Activated T-cell treated with anti-CD3 and anti-CD28 coated beads, Interleukin-2, amount 50 U/mL, for 4 hours (primary cell): ENCODE measurements around the gene SDSL. TPM values are rescaled to one million over a fixed set of nuclear protein-coding genes. Genes with fewer than 3 reads are reported as not detected.

Experiments
- ATAC-seq, 2 donors: fragments of 200-7000 bp; cut with Tn5 transposase; one replicate each; pipeline ENCODE4 v1.10.0; 2021
- DNase-seq: peaks from one replicate; pipeline ENCODE4 v3.0.0-alpha.2; 2020
- H3K27me3 Mint-ChIP-seq: one replicate; pipeline ENCODE4 v1.8.0; 2021; ENCODE audit warnings: low read depth, mixed read lengths
- H3K36me3 Mint-ChIP-seq: one replicate; pipeline ENCODE4 v1.8.0; 2022; ENCODE audit warnings: mixed read lengths; ENCODE audit not compliant: insufficient read depth
- H3K4me1 Mint-ChIP-seq: one replicate; pipeline ENCODE4 v1.8.0; 2021; ENCODE audit warnings: low read depth, mixed read lengths
- H3K4me3 Mint-ChIP-seq: one replicate; pipeline ENCODE4 v1.8.0; 2021; ENCODE audit warnings: mild to moderate bottlenecking, moderate library complexity, mixed read lengths
- H3K9me3 Mint-ChIP-seq: one replicate; pipeline ENCODE4 v1.8.0; 2021; ENCODE audit warnings: mixed read lengths
- total RNA-seq, 3 donors: library from RNA; stranded (reverse); gene quantifications; one replicate each; pipeline ENCODE4 v1.2.1, GENCODE V29; 2021

Gene SDSL
- total RNA-seq, 3 donors from 2014 or later, result 0.46 TPM; not detected in 2

- no peaks in the 10 kb centered on the region for H3K36me3 Mint-ChIP-seq
- H3K4me1 Mint-ChIP-seq, result no peaks in the 10 kb centered on the region
- H3K27me3 Mint-ChIP-seq, result peaks cover 19% of the 10 kb centered on the region
- DNase-seq, result no peak
- H3K9me3 Mint-ChIP-seq, result no peaks in the 10 kb centered on the region
- H3K4me3 Mint-ChIP-seq, result no peak overlapping the region
- no peak for ATAC-seq
Observed at GRCh38 chr12:113424456-113424855, 2.3 kb downstream of the SDSL start.

GRCh38 chr12:113424915-113425823 lies 3.0 kb downstream of the SDSL start:
- Mint-ChIP-seq H3K4me3 (no peak overlapping the region), H3K9me3 (no peaks in the 10 kb centered on the region), H3K36me3 (no peaks in the 10 kb centered on the region), H3K27me3 (peaks cover 22% of the 10 kb centered on the region), H3K4me1 (no peaks in the 10 kb centered on the region)
- ATAC-seq (peak; percentile 43 to 46), DNase-seq (peak; percentile 41)

GRCh38 chr12:113425960-113426453 lies 3.8 kb downstream of the SDSL start:
- Mint-ChIP-seq H3K36me3 (no peaks in the 10 kb centered on the region), H3K27me3 (peaks cover 29% of the 10 kb centered on the region), H3K4me1 (no peaks in the 10 kb centered on the region), H3K4me3 (no peak overlapping the region), H3K9me3 (no peaks in the 10 kb centered on the region)
- ATAC-seq (no peak), DNase-seq (no peak)

- no peak for DNase-seq
- ATAC-seq, result no peak
- Mint-ChIP-seq H3K4me3 (no peak overlapping the region), H3K27me3 (peaks cover 31% of the 10 kb centered on the region), H3K36me3 (no peaks in the 10 kb centered on the region), H3K9me3 (no peaks in the 10 kb centered on the region), H3K4me1 (no peaks in the 10 kb centered on the region)
Observed at GRCh38 chr12:113427882-113428281, 5.7 kb downstream of the SDSL start.

GRCh38 chr12:113428482-113428881 lies 6.3 kb downstream of the SDSL start:
- Mint-ChIP-seq H3K27me3 (peaks cover 33% of the 10 kb centered on the region), H3K4me3 (no peak overlapping the region), H3K4me1 (no peaks in the 10 kb centered on the region), H3K36me3 (no peaks in the 10 kb centered on the region), H3K9me3 (no peaks in the 10 kb centered on the region)
- DNase-seq, result no peak
- no peak for ATAC-seq

- ATAC-seq (no peak), DNase-seq (no peak)
- H3K4me3 Mint-ChIP-seq, result no peak overlapping the region
- peaks cover 21% of the 10 kb centered on the region for H3K27me3 Mint-ChIP-seq
- no peaks in the 10 kb centered on the region for H3K4me1 Mint-ChIP-seq
- H3K36me3 Mint-ChIP-seq, result no peaks in the 10 kb centered on the region
- no peaks in the 10 kb centered on the region for H3K9me3 Mint-ChIP-seq
Observed at GRCh38 chr12:113432986-113433385, 10.8 kb downstream of the SDSL start.

- no peak overlapping the region for H3K4me3 Mint-ChIP-seq
- no peaks in the 10 kb centered on the region for H3K36me3 Mint-ChIP-seq
- H3K4me1 Mint-ChIP-seq, result no peaks in the 10 kb centered on the region
- DNase-seq, result no peak
- no peaks in the 10 kb centered on the region for H3K9me3 Mint-ChIP-seq
- H3K27me3 Mint-ChIP-seq, result peaks cover 18% of the 10 kb centered on the region
- ATAC-seq, result no peak
Observed at GRCh38 chr12:113435367-113435766, 13.2 kb downstream of the SDSL start.

- H3K27me3 Mint-ChIP-seq, result peaks cover 18% of the 10 kb centered on the region
- ATAC-seq (no peak), DNase-seq (no peak)
- H3K4me1 Mint-ChIP-seq, result no peaks in the 10 kb centered on the region
- no peak overlapping the region for H3K4me3 Mint-ChIP-seq
- H3K36me3 Mint-ChIP-seq, result no peaks in the 10 kb centered on the region
- H3K9me3 Mint-ChIP-seq, result no peaks in the 10 kb centered on the region
Observed at GRCh38 chr12:113436586-113436985, 14.4 kb downstream of the SDSL start.

GRCh38 chr12:113436993-113437728 lies 15.0 kb downstream of the SDSL start:
- Mint-ChIP-seq H3K9me3 (no peaks in the 10 kb centered on the region), H3K27me3 (peaks cover 20% of the 10 kb centered on the region), H3K4me3 (no peak overlapping the region), H3K4me1 (no peaks in the 10 kb centered on the region), H3K36me3 (no peaks in the 10 kb centered on the region)
- ATAC-seq (no peak), DNase-seq (no peak)

- no peak for ATAC-seq
- Mint-ChIP-seq H3K36me3 (no peaks in the 10 kb centered on the region), H3K4me1 (no peaks in the 10 kb centered on the region), H3K4me3 (no peak overlapping the region), H3K9me3 (no peaks in the 10 kb centered on the region), H3K27me3 (peaks cover 18% of the 10 kb centered on the region)
- no peak for DNase-seq
Observed at GRCh38 chr12:113437729-113438100, 15.5 kb downstream of the SDSL start.

GRCh38 chr12:113438523-113439300 lies 16.5 kb downstream of the SDSL start:
- ATAC-seq (no peak), DNase-seq (no peak)
- Mint-ChIP-seq H3K4me1 (no peaks in the 10 kb centered on the region), H3K9me3 (no peaks in the 10 kb centered on the region), H3K36me3 (no peaks in the 10 kb centered on the region), H3K27me3 (peaks cover 20% of the 10 kb centered on the region), H3K4me3 (no peak overlapping the region)

GRCh38 chr12:113439301-113439597 lies 17.1 kb downstream of the SDSL start:
- Mint-ChIP-seq H3K27me3 (peaks cover 20% of the 10 kb centered on the region), H3K4me1 (no peaks in the 10 kb centered on the region), H3K4me3 (no peak overlapping the region), H3K36me3 (no peaks in the 10 kb centered on the region), H3K9me3 (no peaks in the 10 kb centered on the region)
- no peak for ATAC-seq
- no peak for DNase-seq

GRCh38 chr12:113439606-113440030 lies 17.4 kb downstream of the SDSL start:
- DNase-seq, result no peak
- H3K4me1 Mint-ChIP-seq, result no peaks in the 10 kb centered on the region
- peaks cover 20% of the 10 kb centered on the region for H3K27me3 Mint-ChIP-seq
- no peak overlapping the region for H3K4me3 Mint-ChIP-seq
- no peaks in the 10 kb centered on the region for H3K9me3 Mint-ChIP-seq
- ATAC-seq, result no peak
- H3K36me3 Mint-ChIP-seq, result no peaks in the 10 kb centered on the region

GRCh38 chr12:113440336-113440735 lies 18.2 kb downstream of the SDSL start:
- no peak for ATAC-seq
- DNase-seq, result no peak
- Mint-ChIP-seq H3K4me3 (no peak overlapping the region), H3K9me3 (peaks cover 5% of the 10 kb centered on the region), H3K27me3 (peaks cover 25% of the 10 kb centered on the region), H3K4me1 (no peaks in the 10 kb centered on the region), H3K36me3 (no peaks in the 10 kb centered on the region)
